ENCODE measurements around the gene MACROD2. TPM values are rescaled to one million over a fixed set of nuclear protein-coding genes. Genes with fewer than 3 reads are reported as not detected.

Gene MACROD2
- polyA plus RNA-seq, 1 donor (not counting 4 experiments of a cell fraction or from before 2014, with no cell fraction given) = 0.71 TPM

DNA sequence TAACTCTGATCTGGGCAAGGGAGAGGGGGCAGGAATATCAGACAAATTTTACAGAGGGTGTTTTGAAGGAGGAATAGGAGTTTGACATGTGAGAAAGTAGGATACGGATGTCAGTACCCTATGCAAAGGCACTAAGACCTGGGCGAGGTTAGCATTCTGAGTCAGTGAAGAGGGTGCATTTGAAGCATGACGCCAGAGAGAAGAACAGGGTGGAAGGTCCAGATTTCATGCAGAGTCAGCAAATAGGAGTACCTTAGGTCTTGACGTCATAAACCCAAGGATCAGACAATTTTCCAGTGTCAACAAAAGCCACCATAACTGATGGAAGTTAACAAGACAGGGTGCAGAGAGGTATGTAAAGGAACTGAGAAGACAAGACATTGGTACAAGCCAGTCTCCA lies 1738.7 kb downstream of the MACROD2 start:
- no peaks in the 10 kb centered on the region for H3K4me1 ChIP-seq (ENCODE audit: control insufficient read depth, extremely low read depth, insufficient read depth, low read length)
- TF ChIP-seq, protein P1, sequence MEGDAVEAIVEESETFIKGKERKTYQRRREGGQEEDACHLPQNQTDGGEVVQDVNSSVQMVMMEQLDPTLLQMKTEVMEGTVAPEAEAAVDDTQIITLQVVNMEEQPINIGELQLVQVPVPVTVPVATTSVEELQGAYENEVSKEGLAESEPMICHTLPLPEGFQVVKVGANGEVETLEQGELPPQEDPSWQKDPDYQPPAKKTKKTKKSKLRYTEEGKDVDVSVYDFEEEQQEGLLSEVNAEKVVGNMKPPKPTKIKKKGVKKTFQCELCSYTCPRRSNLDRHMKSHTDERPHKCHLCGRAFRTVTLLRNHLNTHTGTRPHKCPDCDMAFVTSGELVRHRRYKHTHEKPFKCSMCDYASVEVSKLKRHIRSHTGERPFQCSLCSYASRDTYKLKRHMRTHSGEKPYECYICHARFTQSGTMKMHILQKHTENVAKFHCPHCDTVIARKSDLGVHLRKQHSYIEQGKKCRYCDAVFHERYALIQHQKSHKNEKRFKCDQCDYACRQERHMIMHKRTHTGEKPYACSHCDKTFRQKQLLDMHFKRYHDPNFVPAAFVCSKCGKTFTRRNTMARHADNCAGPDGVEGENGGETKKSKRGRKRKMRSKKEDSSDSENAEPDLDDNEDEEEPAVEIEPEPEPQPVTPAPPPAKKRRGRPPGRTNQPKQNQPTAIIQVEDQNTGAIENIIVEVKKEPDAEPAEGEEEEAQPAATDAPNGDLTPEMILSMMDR (optimal IDR thresholded peaks at IDR 0.05 in 1 of 3, IDR thresholded peaks at IDR 0.05 in 1 of 3, conservative IDR thresholded peaks at IDR 0.05 in 1 of 3; ENCODE audit: extremely low read depth in 1 of 3, insufficient read depth in 2 of 3, low read length in 3 of 3) = no peak
- no peak for TF ChIP-seq EZH2 (IDR thresholded peaks at IDR 0.05; ENCODE audit: low read length)
- no peaks in the 10 kb centered on the region for H3K36me3 ChIP-seq (ENCODE audit: control insufficient read depth in 2 of 2, extremely low read depth in 1 of 2, insufficient read depth in 2 of 2, low read length in 2 of 2)
- FAIRE-seq (no peak), DNase-seq (ENCODE audit: low read depth, low spot score) (no peak)
- H4K20me1 ChIP-seq (ENCODE audit: control insufficient read depth, extremely low read depth, insufficient read depth, low read length) = no peaks in the 10 kb centered on the region
- no peak overlapping the region for H3K9ac ChIP-seq (ENCODE audit: control insufficient read depth, extremely low read depth, insufficient read depth, low read length)
- H3K4me3 ChIP-seq (ENCODE audit: control insufficient read depth in 2 of 3, extremely low read depth in 1 of 3, insufficient read depth in 2 of 3, low read depth in 1 of 3, low read length in 3 of 3) = no peak overlapping the region
- H3K27me3 ChIP-seq (ENCODE audit: control insufficient read depth, extremely low read depth, insufficient read depth, low read length) = no peaks in the 10 kb centered on the region
- H3K9me1 ChIP-seq (ENCODE audit: control insufficient read depth, extremely low read depth, insufficient read depth, low read length) = no peaks in the 10 kb centered on the region
- H3K4me2 ChIP-seq (ENCODE audit: control insufficient read depth, extremely low read depth, insufficient read depth, low read depth, low read length) = no peak overlapping the region
- H3K79me2 ChIP-seq (ENCODE audit: control insufficient read depth, insufficient read depth, low read length) = no peaks in the 10 kb centered on the region
- dilution Hi-C loops (cut with MboI; ENCODE audit: extremely low pct_ligation_motif_present, low sequenced_read_pairs) = no loop called here
- no peaks in the 10 kb centered on the region for H3K9me3 ChIP-seq (ENCODE audit: control insufficient read depth, low read depth, low read length)
- H3K27ac ChIP-seq (ENCODE audit: control insufficient read depth, insufficient read depth, low read length) = no peak overlapping the region
- H2AFZ ChIP-seq (ENCODE audit: control insufficient read depth, low read length) = no peak overlapping the region

DNA sequence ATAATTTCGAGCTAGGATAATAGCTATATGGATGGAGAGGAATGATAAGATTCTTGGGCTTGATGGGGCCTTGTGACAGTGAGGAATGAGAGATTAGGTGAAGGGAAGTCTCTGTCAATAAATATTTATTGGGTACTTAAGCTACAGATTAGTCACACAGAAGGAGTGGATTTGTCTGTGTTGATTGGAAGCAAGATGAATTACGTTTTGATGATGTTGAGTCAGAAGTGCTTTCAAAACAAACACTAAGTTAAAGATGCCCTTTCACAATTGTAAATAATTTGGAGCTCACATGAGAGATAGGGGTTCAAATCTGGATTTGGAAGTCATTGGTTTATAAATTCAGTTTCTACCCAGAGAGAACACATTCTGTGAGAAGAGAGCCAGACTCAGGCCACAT lies 1743.7 kb downstream of the MACROD2 start:
- FAIRE-seq = no peak

More for the DNA sequence above, 1743.7 kb downstream of the MACROD2 start:
- H3K36me3 ChIP-seq (ENCODE audit: control insufficient read depth in 2 of 2, extremely low read depth in 1 of 2, insufficient read depth in 2 of 2, low read length in 2 of 2) = no peaks in the 10 kb centered on the region
- peaks cover 17% of the 10 kb centered on the region for H3K4me1 ChIP-seq (ENCODE audit: control insufficient read depth, extremely low read depth, insufficient read depth, low read length)
- H3K27ac ChIP-seq (ENCODE audit: control insufficient read depth, insufficient read depth, low read length) = no peak overlapping the region
- no peaks in the 10 kb centered on the region for H3K27me3 ChIP-seq (ENCODE audit: control insufficient read depth, extremely low read depth, insufficient read depth, low read length)
- no peak overlapping the region for H2AFZ ChIP-seq (ENCODE audit: control insufficient read depth, low read length)
- no peak for TF ChIP-seq EZH2 (IDR thresholded peaks at IDR 0.05; ENCODE audit: low read length)
- TF ChIP-seq, protein P1 (optimal IDR thresholded peaks at IDR 0.05 in 1 of 3, IDR thresholded peaks at IDR 0.05 in 1 of 3, conservative IDR thresholded peaks at IDR 0.05 in 1 of 3; ENCODE audit: extremely low read depth in 1 of 3, insufficient read depth in 2 of 3, low read length in 3 of 3) = no peak
- H3K9me1 ChIP-seq (ENCODE audit: control insufficient read depth, extremely low read depth, insufficient read depth, low read length) = no peaks in the 10 kb centered on the region
- no peak overlapping the region for H3K4me2 ChIP-seq (ENCODE audit: control insufficient read depth, extremely low read depth, insufficient read depth, low read depth, low read length)
- no peak overlapping the region for H3K9ac ChIP-seq (ENCODE audit: control insufficient read depth, extremely low read depth, insufficient read depth, low read length)
- no peaks in the 10 kb centered on the region for H3K9me3 ChIP-seq (ENCODE audit: control insufficient read depth, low read depth, low read length)
- no peaks in the 10 kb centered on the region for H4K20me1 ChIP-seq (ENCODE audit: control insufficient read depth, extremely low read depth, insufficient read depth, low read length)
- no peak overlapping the region for H3K4me3 ChIP-seq (ENCODE audit: control insufficient read depth in 2 of 3, extremely low read depth in 1 of 3, insufficient read depth in 2 of 3, low read depth in 1 of 3, low read length in 3 of 3)
- DNase-seq (ENCODE audit: low read depth, low spot score) = no peak
- dilution Hi-C loops (cut with MboI; ENCODE audit: extremely low pct_ligation_motif_present, low sequenced_read_pairs) = no loop called here
- H3K79me2 ChIP-seq (ENCODE audit: control insufficient read depth, insufficient read depth, low read length) = no peaks in the 10 kb centered on the region
